ENCODE data around the gene TMEM131.
A peak's percentile ranks its signal among the peaks of the same experiment; 100 is the strongest.
"Not testable (repeated sequence)": the region's sequence is repeated elsewhere in the genome, so short reads cannot be mapped to it uniquely, and the experiment has no call there.

TMEM131 gene

DNA sequence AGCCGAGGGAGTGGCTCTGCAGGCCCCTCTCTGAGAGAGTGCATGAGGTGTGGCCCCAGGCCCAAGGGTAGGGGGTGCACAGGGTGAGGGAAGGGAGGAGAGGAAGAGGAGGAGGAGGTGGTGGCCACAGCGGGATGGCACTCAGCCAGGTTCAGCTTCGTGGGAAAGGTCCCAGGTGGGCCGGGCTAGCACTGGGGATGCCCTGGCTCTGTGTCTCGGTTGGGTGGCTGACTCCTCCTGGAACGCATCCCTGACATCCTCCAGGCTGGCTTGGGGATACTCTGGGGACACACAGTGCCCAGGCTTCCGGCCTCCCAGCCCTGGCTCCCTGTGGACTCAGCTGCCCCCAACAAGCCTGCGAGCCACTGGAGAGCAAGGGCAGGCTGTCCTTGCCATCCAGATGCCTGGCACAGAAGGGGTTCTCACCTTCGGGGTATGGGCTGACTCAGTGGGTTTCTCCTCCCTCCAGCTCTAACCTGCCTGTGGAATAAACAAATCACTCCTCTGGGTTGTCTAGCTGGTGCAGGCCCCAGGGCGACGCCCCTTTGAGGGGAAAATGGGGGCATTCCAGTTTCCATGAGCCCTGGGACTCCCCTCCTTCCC lies 283.0 kb downstream of the TMEM131 start:
- H3K79me2 ChIP-seq (ENCODE audit: insufficient read depth, low read length): peaks cover 55% of the 10 kb centered on the region
- H4K20me1 ChIP-seq (ENCODE audit: insufficient read depth, low read length): no peaks in the 10 kb centered on the region
- H3K4me1 ChIP-seq (ENCODE audit: insufficient read depth, low read length): peaks cover 70% of the 10 kb centered on the region
- H3K4me3 ChIP-seq (ENCODE audit: low read depth in 1 of 2, low read length in 2 of 2): peak overlapping the region; percentile 62 to 87; a peak in 3 of 4 replicates
- peaks cover 36% of the 10 kb centered on the region for H3K36me3 ChIP-seq (ENCODE audit: insufficient read depth, low read length)
- H2AFZ ChIP-seq (ENCODE audit: low read depth, low read length): peak overlapping the region; percentile 72
- peak overlapping the region; percentile 84 for H3K4me2 ChIP-seq (ENCODE audit: insufficient read depth, low read length)
- peak overlapping the region; percentile 98 for H3K27ac ChIP-seq (ENCODE audit: low read length)
- peak; percentile 39 for ATAC-seq (ENCODE audit: insufficient read depth, low read depth)
- TF ChIP-seq, protein P1, sequence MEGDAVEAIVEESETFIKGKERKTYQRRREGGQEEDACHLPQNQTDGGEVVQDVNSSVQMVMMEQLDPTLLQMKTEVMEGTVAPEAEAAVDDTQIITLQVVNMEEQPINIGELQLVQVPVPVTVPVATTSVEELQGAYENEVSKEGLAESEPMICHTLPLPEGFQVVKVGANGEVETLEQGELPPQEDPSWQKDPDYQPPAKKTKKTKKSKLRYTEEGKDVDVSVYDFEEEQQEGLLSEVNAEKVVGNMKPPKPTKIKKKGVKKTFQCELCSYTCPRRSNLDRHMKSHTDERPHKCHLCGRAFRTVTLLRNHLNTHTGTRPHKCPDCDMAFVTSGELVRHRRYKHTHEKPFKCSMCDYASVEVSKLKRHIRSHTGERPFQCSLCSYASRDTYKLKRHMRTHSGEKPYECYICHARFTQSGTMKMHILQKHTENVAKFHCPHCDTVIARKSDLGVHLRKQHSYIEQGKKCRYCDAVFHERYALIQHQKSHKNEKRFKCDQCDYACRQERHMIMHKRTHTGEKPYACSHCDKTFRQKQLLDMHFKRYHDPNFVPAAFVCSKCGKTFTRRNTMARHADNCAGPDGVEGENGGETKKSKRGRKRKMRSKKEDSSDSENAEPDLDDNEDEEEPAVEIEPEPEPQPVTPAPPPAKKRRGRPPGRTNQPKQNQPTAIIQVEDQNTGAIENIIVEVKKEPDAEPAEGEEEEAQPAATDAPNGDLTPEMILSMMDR (IDR thresholded peaks at IDR 0.05; ENCODE audit: borderline replicate concordance, extremely low read depth, low read length, poor library complexity, severe bottlenecking): no peak
- TF ChIP-seq EZH2 (IDR thresholded peaks at IDR 0.05; ENCODE audit: borderline replicate concordance, low read depth, low read length, severe bottlenecking): no peak
- DNase-seq: peak; percentile 64
- H3K27me3 ChIP-seq (ENCODE audit: insufficient read depth, low read length, poor library complexity): no peaks in the 10 kb centered on the region
- no peaks in the 10 kb centered on the region for H3K9me3 ChIP-seq (ENCODE audit: insufficient read depth, low read length, severe bottlenecking)
- H3K9ac ChIP-seq (ENCODE audit: low read depth, low read length): peak overlapping the region; percentile 98

DNA sequence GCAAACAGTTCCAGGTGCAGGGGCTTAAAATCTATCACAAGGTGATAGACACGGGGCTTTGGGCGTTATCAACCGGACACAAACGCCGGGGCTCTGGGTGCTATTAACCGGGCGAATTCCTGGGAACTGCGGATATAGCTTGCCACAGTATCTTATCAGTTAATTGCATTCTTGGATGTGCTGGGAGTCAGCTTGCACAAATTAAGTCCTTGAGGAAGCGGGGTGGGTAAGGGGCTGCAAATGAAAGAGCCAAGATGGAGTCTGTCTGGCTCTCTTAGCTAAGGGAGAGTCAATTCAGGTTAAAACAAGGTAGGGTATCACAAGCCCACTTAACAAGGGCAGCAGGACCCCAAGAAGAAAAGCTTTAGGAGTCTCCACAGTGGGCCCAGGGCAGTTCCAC lies 283.6 kb downstream of the TMEM131 start:
- Histone ChIP-seq H3K4me3 (ENCODE audit: low read depth in 1 of 2, low read length in 2 of 2) (peak overlapping the region in 1 of 2 experiments; percentile 87; a peak in 2 of 4 replicates), H2AFZ (ENCODE audit: low read depth, low read length) (peak overlapping the region; percentile 72; the same call in 1 of the 2 replicates), H3K9ac (ENCODE audit: low read depth, low read length) (peak overlapping the region; percentile 98), H3K36me3 (ENCODE audit: insufficient read depth, low read length) (peaks cover 33% of the 10 kb centered on the region), H3K27ac (ENCODE audit: low read length) (peak overlapping the region; percentile 98), H3K4me1 (ENCODE audit: insufficient read depth, low read length) (peaks cover 64% of the 10 kb centered on the region), H3K4me2 (ENCODE audit: insufficient read depth, low read length) (peak overlapping the region; percentile 84), H3K79me2 (ENCODE audit: insufficient read depth, low read length) (peaks cover 49% of the 10 kb centered on the region)
- H3K9me3 ChIP-seq (ENCODE audit: insufficient read depth, low read length, severe bottlenecking); ATAC-seq (ENCODE audit: insufficient read depth, low read depth); H3K27me3 ChIP-seq (ENCODE audit: insufficient read depth, low read length, poor library complexity); DNase-seq; H4K20me1 ChIP-seq (ENCODE audit: insufficient read depth, low read length): not testable (repeated sequence)

DNA sequence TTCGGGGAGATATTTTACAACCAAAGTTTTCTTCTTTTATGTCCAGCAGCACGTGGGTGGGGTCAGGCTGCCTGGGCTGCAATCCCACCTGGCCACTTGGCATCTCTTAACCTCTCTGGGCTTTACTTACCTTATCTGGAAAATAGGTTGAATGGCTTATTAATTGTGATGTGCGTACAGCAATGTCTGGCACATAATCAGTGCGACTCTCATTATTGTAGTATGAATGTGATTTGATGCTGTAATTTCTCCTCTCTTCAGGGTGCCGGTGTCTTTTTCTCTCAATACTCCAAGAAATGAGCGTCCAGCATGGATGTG lies 284.4 kb downstream of the TMEM131 start:
- H3K9ac ChIP-seq (ENCODE audit: low read depth, low read length): peak overlapping the region; percentile 13; the same call in 1 of the 2 replicates
- DNase-seq (no peak), ATAC-seq (ENCODE audit: insufficient read depth, low read depth) (no peak)
- no peak overlapping the region for H2AFZ ChIP-seq (ENCODE audit: low read depth, low read length)
- peaks cover 41% of the 10 kb centered on the region for H3K79me2 ChIP-seq (ENCODE audit: insufficient read depth, low read length)
- H3K4me1 ChIP-seq (ENCODE audit: insufficient read depth, low read length): peaks cover 55% of the 10 kb centered on the region
- peak overlapping the region; percentile 52; the same call in 1 of the 2 replicates for H3K27ac ChIP-seq (ENCODE audit: low read length)
- H4K20me1 ChIP-seq (ENCODE audit: insufficient read depth, low read length): no peaks in the 10 kb centered on the region
- H3K4me3 ChIP-seq (ENCODE audit: low read depth in 1 of 2, low read length in 2 of 2): no peak overlapping the region
- TF ChIP-seq EZH2 (IDR thresholded peaks at IDR 0.05; ENCODE audit: borderline replicate concordance, low read depth, low read length, severe bottlenecking): no peak
- TF ChIP-seq, protein P1 (IDR thresholded peaks at IDR 0.05; ENCODE audit: borderline replicate concordance, extremely low read depth, low read length, poor library complexity, severe bottlenecking): no peak
- peaks cover 27% of the 10 kb centered on the region for H3K36me3 ChIP-seq (ENCODE audit: insufficient read depth, low read length)
- H3K4me2 ChIP-seq (ENCODE audit: insufficient read depth, low read length): no peak overlapping the region
- H3K27me3 ChIP-seq (ENCODE audit: insufficient read depth, low read length, poor library complexity): no peaks in the 10 kb centered on the region
- H3K9me3 ChIP-seq (ENCODE audit: insufficient read depth, low read length, severe bottlenecking): no peaks in the 10 kb centered on the region

DNA sequence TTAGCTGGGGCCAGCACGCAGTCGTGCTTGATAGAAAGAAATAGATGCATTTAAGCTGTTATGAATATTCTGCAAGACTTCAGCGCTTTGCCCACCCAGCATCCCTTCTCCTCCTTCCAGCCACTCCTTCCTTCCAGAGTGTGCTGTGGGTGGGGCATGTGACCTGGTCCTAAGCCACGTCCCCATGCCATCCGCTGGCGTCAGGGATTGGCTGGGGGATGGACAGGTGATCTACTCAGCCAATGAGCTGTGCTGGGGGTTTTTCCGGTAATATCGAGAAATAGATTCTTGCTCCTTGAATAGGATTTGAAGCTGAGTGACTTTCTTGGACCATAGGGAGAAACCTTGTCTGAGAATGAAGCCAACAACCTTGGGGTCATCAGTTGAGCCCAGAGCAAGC lies 287.1 kb downstream of the TMEM131 start:
- H3K9me3 ChIP-seq (ENCODE audit: insufficient read depth, low read length, severe bottlenecking): no peaks in the 10 kb centered on the region
- no peak overlapping the region for H3K4me3 ChIP-seq (ENCODE audit: low read depth in 1 of 2, low read length in 2 of 2)
- no peaks in the 10 kb centered on the region for H4K20me1 ChIP-seq (ENCODE audit: insufficient read depth, low read length)
- H3K36me3 ChIP-seq (ENCODE audit: insufficient read depth, low read length): no peaks in the 10 kb centered on the region; the same call in 1 of the 2 replicates
- no peak overlapping the region for H2AFZ ChIP-seq (ENCODE audit: low read depth, low read length)
- peaks cover 33% of the 10 kb centered on the region for H3K4me1 ChIP-seq (ENCODE audit: insufficient read depth, low read length)
- peaks cover 13% of the 10 kb centered on the region for H3K79me2 ChIP-seq (ENCODE audit: insufficient read depth, low read length)
- ATAC-seq (ENCODE audit: insufficient read depth, low read depth) (no peak), DNase-seq (no peak)
- no peak overlapping the region for H3K27ac ChIP-seq (ENCODE audit: low read length)
- TF ChIP-seq, protein P1 (IDR thresholded peaks at IDR 0.05; ENCODE audit: borderline replicate concordance, extremely low read depth, low read length, poor library complexity, severe bottlenecking): no peak
- TF ChIP-seq EZH2 (IDR thresholded peaks at IDR 0.05; ENCODE audit: borderline replicate concordance, low read depth, low read length, severe bottlenecking): no peak
- H3K27me3 ChIP-seq (ENCODE audit: insufficient read depth, low read length, poor library complexity): no peaks in the 10 kb centered on the region
- no peak overlapping the region for H3K9ac ChIP-seq (ENCODE audit: low read depth, low read length)
- no peak overlapping the region for H3K4me2 ChIP-seq (ENCODE audit: insufficient read depth, low read length)

All from DND-41 (cell line).